Activated T-cell treated with anti-CD3 and anti-CD28 coated beads, Interleukin-2, amount 50 U/mL, for 1 hour (primary cell): ENCODE results near the gene LMO4.

Experiments used
- DNase-seq: peaks from one replicate; pipeline ENCODE4 v3.0.0-alpha.2; 2020

LMO4 gene

DNA sequence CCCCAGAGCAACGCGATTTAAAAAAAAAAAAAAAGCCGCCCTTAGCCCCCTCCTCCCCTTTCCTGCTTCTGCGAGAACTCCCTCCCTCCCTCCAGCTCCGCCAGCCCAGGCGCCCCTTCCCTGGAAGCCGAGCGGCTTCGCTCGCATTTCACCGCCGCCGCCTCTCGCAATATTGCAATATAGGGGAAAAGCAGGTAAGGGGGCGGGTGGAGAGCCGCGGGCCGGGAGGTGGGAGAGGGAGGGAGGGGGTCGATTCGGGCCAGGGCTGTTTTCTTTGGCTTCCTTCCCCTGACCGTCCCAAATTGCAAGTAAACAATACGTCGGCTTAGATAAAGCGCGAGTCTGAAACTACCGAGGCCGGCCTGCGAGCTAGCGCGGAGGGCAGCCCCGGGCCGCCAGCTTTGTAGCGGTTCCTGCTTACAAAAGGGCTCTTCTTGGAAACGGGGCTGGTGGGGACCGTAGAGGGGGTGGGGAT lies 408 bp downstream of the LMO4 start:
- peak; percentile 56 for DNase-seq

DNA sequence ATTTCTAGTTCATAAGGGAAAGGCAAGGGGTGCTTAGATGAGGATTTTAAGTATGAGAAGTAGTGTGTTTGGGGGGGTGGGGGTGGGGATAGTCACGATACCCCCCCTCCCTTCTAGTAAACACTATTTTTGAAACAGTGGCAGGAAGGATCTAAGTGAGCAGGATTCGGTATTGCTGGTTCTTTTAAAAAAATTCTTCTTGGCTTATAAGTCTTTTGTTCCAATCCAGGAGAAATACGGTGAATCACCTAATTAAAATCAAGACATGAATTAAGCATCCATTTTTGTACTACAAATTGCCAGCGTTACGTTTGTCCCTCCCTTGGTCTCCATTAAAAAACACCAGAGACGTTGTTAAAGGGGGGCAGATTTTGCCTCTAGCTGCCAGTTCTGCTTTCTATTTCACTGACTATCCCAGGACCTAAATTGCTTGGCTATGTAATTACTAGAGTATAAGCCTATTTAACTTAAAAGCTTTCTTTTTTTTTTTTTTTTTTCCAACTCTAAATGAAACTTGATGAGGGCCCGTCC lies 911 bp downstream of the LMO4 start:
- DNase-seq, result no peak

DNA sequence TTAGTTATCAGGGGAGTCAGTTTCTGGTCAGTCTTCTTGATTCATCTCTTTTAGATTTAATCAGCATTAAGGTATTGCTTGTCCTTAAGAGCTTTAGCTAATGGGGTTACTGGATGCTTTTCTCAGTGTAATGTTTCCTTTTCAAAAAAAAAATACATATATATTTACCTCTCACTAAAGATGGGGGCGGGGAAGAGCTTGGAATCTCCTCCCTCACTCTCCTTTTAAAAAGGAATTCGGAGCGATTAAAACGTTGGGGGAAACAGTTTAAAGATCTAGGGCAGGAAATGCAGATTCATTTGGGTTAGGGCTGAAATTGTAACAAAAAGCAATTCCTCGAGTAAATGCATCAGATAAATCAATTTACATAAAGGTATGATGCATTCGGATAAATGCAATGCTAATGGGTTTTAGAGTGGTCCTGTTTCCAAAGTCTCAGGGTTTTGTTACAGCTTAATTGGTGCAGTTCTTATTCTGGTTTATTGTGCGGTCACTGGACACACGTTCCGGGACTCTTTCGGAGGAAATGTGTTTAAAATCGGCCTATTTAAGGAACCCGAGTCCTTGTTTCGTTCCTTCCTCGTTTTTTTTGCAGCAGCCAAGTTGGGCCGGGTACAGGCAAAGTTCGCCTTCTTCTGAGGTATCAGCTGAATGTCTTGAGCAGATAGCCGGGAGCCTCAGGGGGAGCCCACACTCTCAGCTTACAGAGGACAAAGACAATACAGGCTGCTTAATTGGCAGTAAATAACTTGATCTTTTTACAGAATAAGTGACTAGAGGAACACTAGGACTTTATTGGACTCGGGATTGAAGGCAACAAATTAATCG lies 1.6 kb downstream of the LMO4 start:
- no peak for DNase-seq

DNA sequence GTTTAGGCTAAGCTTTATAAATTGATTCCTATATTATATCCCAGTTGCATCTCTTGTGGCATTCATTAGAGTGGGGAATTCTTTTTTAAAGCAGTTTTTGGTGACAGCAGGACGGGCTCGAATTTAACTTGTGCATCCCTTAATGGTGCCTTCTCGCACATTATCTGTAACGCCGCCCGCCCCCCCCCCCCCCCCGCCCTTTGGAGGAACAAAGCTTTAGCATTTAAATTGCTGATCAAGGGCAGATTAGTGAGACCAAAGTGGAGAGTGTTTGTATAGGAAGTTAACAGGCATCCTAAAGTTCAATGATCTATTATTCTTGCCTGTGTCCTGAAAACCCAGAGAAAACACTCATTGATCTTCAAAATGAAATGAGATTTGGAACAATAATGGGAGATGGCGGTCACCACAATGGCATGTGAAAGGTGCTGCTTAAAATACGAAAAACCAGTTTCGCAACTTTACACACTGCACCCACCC lies 2.2 kb downstream of the LMO4 start:
- no peak for DNase-seq

DNA sequence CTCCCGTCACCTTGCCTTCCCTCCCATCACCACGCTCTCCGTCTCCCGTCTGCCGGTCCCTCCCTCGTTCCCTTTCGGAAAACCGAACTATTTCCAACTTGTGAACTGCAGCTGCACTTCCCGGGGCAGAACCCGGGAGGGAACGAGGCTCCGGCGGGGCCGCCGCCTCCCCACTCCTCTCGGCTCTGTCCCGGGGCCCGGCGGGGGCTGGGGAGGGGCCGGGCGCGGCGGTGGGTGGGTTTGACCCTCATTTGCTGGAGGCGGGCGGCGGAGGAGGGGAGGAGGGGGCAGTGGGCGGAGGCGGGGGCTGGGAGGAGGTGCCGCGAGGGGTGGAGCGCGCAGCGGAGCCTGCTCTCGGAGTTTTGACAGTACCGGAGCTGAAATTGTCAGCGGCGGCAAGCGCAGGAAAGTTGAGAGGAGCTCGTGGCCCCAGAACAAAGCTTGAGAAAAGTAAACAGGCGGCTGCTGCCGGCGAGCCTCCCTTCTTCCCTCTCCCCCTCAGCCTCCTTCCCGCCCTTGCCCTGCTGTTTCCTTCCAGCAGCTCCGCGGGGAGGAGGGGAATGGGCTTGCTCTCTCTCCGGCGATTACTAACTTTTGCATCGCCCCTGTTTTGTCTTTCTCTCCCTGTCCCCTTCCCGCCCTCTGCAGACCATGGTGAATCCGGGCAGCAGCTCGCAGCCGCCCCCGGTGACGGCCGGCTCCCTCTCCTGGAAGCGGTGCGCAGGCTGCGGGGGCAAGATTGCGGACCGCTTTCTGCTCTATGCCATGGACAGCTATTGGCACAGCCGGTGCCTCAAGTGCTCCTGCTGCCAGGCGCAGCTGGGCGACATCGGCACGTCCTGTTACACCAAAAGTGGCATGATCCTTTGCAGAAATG lies 2.9 kb downstream of the LMO4 start:
- DNase-seq, result peak; percentile 74

DNA sequence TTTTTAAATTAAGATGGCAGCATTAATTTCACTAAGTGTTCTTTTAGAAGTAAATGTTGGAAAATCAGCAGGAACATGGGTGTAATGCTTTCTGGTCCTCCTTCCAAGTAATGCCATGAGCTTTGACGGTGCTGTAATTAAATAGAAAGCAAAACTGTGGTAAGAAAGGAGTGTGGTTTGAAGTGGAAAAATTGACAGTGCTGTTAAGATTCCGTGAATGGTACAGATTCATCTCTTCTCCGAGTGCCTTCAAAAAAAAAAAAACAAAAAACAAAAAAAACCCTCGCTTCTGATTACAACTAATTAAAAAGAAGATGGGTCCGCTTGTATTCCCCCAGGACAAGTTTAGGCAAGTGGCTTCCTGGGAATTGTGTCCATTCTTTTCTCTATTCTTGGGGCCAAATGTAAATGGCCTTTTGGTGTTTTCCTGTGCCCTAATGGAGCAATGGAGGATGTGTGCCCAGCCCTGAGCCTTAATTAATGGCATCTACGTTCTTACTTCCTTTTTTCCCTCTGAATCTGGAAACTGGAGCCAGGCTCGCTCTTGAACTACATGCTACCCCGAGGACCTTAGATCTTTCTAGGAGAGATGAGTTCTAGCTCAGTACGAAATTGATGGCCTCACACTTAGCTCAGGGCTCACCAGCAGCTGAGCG lies 5.1 kb downstream of the LMO4 start:
- no peak for DNase-seq

DNA sequence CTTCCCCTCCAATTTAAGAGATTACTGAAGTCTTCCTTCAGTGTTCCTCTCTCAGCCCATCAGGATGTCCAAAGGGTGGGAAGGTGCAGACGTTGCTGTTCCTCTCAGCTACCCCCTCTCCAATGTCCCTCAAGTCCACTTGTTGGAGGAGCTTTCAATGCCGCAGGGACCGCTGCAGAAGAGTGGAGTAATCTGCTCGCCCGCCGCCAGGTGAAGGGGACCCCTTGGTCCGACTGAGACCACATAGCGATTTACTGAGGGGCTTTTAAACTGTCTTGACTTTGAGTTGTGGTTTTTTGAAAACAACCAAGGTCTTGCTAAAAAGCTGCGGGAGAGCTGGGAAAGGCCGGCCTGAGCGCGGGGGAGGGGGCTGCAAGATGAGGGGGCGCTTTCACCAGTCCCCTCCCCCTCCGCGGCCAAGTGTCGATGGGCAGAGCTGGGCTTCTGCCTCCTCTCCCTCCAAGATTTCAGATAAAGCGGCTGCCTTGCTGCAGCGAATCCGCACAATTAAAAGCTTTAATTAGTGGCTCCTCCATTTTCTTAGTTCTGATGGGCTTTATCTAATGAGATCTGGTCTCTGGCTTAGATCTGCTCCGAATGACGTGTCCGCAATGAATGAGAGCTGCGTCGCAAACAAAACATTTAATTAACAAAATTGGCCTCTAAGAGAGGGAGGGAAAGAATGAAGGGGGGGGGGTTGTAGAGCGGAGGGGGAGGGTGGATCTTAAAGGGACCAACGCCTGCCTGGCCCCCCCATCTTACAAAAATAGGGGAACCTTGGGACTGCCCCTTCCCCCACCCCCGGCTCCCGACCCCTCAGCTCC lies 5.9 kb downstream of the LMO4 start:
- DNase-seq, result no peak

DNA sequence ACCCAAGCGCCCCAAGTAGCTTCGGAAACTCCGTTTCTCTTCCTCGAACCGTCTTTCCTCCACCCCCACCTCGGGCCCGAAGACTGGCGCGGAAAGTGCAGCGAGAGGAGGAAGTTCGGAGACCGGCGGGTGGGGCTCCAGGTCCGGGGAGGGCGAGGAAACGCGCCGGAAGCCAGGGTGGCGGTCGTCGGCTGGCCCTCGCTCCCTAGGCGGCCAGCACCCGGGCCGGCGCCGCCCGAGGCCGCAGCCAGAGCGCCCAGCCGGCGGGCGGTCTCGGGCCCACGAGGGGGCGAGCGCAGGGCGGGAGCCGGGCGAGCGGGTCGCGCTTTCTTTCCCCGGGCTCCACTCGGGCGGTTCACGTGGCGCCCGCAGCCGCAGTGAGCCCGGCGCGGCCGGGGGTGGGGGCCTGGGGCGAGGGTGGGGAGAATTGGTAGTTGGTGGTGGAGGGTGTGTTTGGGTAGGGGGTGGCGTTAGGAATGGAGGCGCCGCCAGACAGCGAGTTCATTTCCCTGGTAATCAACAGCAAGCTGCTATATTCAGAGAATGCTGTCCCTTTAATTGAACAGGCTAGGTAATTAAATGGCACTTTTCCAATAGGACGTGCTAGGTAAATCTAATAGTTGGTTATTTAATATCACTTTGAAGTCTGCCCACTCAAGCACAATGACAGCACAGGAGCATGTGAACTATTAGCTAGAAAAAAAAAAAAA lies 6.7 kb downstream of the LMO4 start:
- DNase-seq, result peak; percentile 67

DNA sequence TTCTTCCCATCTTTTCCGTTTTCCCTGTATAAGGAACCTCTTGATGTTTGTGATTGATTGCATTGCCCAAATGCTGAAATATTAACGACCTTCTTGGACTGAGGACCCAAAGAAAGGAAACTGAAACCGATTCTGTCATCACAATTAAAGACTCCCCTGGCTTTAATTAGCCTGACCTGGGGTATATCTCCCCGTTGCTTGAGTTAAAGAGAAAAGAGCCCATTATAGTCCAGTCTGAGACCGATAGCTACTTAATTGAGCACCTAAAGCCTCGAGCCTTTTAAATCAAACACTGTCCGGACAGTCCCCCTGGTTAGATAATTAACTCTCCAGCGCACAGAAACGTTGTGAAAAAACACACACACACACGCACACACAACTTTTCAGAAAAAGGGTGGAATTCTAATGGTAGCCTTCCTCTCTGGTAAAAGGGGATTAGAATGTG lies 8.0 kb downstream of the LMO4 start:
- no peak for DNase-seq

DNA sequence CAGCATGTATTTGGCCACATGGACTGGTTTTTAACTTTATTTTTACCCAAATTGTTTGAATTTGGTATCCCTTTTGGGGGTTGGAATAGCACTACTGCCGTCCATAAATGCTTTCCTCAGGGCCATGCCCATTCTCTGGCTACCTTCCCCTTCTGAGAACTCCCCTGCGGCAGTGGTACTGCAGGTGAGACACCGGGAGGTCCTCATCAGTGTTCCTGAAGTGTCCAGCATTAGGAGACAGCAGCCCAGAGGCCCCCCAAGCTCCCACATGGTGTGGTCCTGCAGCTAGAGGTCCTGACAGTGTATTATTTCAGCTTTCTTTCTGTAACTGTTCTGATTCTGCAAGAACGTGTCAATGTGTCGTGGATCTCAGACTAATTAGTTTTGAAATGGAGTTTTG lies 8.9 kb downstream of the LMO4 start:
- no peak for DNase-seq

DNA sequence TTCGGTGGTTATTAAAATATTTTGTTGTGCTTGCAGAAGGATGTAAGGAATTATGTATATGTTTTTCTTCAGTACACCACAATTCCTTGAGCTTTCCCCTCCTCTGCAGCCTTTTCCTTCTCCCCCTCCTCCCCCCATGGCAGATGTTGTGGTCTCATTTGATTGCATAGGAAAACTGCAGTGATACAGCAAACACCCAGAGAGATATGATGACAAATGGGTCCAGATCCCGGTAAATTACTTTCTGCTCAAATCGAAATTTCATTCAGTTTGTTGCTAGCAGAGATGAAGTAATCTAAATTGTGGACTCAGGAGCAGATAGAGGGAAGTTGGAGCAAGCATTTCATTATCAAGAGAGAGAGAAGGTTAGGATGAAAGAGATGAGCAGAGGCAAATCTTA lies 9.9 kb downstream of the LMO4 start:
- DNase-seq, result no peak

DNA sequence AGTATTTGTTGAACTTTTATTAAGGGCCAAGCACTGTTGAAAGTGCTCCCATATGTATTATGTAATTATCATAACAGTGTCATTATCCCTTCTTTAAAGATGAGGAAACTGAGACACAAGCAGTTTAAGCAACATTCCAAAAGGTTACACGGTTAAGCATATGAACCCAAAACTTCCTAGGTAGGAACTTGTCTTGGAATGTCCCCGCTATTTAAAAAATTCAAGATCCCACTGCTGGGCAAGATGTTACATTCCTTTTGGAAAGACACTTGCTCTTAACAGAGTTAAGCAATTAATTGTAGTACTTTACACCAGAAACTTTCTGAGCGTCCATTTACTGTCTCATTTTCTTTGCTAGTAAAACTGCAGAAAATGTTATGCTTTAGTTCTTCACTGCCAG lies 15.6 kb downstream of the LMO4 start:
- no peak for DNase-seq

DNA sequence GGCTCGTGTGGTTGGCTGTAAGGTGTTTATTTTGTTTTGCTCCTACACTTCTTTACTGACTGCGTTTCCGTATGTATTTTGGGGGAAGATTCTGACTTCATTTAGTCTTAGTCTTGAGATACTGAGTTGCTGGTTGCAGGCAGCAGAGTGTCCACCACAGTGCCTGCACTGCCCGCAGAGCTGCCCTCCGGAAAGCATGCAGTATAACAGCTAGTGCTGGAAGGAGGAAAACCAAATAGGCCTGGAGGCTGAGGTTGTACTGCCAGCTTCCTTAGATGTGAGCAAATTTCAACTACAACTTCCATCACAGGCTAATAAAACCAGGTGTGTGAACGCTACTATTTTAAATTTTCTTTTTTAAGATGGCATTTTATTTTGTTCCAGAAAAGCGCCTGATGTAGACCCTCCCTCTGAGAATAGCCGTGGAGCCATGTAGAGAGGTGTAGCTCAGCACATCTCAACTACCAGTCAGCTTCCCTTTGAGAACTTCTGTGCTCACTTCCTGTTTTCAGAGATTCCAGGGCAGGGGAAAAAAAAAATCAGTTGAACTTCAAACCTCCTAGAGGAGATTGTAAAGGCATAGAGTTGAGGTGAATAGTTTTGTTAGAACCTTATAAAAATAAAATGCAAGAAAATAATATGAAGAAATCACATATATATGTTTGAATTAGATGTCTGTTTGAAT lies 17.6 kb downstream of the LMO4 start:
- DNase-seq, result no peak

DNA sequence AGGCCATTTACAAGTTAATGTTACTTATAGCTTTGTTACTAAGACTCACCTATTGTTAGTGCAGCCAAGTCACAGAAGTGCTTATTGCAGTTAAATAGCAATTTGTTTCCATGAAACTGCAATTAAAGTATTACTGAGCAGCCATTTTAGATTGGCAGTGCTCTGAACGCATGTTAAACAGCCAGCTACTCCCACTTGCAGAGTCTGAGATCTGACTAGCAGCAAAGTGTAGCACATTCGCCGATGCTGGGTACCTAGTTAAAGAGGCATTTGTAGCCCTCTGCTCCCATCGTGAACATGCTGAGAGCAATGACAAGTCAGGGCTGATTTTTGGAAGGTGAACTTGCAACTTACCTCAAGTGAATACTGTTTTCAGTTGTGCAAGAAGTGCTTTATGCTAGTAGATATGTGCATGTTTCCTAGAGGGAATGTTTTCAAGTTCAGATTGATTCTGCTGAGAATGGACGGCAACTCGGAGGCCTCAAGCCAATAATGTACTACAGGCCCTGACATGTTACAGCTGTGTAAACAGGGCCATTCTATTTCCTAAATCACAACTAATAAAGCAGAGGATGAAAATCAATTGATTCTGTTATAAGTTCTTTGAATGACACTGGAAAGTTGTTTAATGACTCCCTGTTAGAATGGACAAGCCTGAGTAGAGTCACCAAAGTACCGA lies 19.8 kb downstream of the LMO4 start:
- DNase-seq, result no peak

DNA sequence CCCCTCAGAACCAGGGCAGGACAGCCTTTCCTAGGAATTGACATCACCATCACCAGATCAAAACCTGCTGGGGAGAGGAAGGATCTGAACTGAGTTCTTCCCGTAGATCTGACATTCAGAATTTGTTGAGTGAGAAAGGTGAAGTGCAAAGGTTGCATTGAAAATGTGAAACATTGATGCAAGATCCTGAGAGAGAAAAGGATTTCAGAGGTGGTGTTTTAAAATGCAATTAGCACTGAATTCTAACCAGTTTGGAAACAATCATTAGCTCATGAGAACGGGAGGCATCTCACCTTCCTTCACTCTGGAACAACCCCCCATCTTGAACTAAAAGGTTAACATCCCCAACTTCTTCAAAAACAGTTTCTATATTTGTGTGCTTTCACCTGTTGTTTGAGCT lies 20.4 kb downstream of the LMO4 start:
- DNase-seq, result no peak

DNA sequence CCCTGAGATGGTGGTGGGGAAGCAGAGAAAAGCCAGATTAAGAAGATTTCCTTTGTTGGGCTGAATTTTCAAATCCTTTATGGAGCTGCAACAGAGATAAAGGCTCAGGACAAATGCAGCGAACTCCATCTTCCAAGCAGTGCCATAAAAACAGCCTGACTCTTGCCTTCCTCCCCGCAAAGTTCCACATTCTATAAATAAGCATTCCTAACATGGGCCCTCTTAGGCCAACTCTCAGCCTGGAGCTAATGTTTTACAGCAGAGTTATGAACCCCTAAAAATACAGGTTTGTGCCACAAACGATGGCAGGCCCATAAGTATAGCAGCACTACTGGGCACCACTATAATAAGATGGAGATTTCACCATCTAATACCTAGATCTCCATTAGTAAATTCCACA lies 27.2 kb downstream of the LMO4 start:
- DNase-seq, result no peak

DNA sequence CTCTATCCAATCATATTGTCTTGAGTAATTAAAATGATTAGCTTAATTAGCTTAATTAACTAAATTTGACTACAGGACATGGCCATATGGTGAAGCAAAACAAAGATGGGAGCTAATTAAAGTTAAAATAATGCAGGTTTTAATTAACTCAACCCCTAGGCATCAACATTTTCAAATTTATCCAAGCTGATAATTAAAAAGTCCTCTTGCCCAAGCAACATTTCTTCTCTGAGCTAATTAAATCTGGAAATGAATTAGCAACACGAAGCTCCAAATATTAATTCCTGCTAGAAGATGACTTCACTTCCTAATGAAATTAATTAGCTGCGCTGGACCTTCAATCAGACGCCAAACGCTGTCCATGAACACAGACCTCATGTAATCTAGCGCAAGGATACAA lies 27.9 kb downstream of the LMO4 start:
- DNase-seq, result no peak

DNA sequence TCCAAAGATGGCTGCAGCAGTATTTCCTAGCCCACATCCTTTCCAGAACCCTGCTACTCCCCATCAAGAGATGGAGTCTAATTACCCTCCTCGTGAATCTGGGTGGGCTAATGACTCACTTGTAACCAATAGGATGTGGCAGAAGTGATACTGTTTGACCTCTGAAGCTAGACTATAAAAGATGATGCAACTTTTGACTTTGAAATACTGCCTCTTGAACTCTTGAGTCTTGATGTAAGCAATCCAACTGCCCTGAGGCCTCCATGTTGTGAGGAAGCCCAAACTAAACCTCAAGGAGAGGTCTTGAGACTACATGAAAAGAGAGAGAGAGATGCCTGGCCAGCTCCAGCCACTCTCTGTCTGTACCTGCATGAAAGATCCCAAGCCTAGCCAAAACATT lies 29.5 kb downstream of the LMO4 start:
- DNase-seq, result no peak

DNA sequence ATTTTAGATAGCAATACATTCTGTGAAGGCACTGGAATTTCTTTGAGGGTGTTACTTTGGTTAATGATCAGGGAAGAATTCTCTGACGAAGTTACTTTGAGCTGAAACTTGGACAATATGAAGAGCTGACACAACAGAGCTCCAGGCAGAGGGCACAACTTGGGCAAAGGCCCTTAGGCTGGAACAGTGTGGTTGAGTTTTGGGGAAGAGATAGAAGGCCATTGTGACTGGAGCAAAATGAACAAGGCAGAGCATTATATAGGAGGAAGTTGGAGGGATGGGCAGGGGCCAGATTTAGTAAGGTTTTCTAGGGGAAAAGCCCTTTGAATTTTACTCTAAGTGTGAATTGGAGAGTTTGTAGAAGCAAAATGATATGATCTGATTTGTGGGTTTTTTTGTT lies 30.9 kb downstream of the LMO4 start:
- DNase-seq, result no peak
